Endometrial microvascular endothelial cells (primary cell): Measurements from ENCODE around the gene ASIC3. TPM values are rescaled to one million over a fixed set of nuclear protein-coding genes. Genes with fewer than 3 reads are reported as not detected.
"Not testable (repeated sequence)": the region's sequence is repeated elsewhere in the genome, so short reads cannot be mapped to it uniquely, and the experiment has no call there.

Experiments
- in situ Hi-C: cut with HindIII; loops from 2 replicates; pipeline ENCODE4 v1.10.0; 2017; ENCODE audit warnings: low sequenced_read_pairs, low pct_unique_long_range_greater_than_20kb; ENCODE audit errors: inconsistent ontology term
- total RNA-seq: library from RNA; depleted of rRNA; stranded (reverse); fragments of >200 nt; gene quantifications from one replicate; pipeline ENCODE4 v1.2.3, GENCODE V29; 2015; ENCODE audit errors: inconsistent ontology term

ASIC3 gene
- total RNA-seq, 1 donor from 2014 or later, result 0.56 TPM

DNA sequence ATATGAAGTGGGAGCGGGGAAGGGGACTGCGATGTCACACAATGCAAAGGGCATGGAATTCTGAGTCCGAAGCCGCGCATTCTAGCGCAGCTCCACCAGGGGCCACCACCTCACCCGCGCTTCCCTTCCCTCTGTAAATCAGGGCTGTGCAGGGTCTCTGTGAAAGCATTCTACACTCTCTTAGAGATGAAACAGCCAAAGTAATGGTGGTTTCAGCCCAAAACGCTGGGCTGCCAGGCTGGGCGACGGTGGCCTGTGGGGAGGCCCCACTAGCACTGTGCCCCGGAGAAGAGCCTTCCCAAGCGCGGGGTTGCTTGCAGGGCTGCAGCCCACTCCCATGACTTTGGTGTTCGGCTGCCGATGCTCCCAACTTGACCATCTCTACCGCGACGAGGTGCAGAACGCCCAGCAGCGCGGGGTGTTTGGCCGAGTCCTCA is 35.4 kb upstream of the ASIC3 start:
- in situ Hi-C loops, result no loop called here

DNA sequence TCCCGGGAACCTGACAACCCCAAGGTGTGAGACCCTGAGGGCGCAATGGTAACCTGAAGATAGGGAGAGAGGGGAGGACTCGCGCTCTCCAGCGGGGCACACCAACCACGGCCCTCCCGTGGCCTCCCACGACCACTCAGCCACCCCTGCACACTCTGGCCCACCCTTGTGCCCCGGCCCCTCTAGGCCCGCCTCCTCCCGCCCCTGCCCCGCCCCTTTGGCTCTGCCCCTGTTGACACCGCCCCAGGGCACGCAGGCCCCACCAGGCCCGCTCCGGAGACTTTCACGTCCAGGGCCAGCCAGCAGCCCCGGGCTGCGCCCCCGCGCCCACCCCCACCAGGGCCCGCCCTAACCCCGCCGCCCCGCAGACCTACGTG is 35.0 kb upstream of the ASIC3 start:
- in situ Hi-C loops, result no loop called here

DNA sequence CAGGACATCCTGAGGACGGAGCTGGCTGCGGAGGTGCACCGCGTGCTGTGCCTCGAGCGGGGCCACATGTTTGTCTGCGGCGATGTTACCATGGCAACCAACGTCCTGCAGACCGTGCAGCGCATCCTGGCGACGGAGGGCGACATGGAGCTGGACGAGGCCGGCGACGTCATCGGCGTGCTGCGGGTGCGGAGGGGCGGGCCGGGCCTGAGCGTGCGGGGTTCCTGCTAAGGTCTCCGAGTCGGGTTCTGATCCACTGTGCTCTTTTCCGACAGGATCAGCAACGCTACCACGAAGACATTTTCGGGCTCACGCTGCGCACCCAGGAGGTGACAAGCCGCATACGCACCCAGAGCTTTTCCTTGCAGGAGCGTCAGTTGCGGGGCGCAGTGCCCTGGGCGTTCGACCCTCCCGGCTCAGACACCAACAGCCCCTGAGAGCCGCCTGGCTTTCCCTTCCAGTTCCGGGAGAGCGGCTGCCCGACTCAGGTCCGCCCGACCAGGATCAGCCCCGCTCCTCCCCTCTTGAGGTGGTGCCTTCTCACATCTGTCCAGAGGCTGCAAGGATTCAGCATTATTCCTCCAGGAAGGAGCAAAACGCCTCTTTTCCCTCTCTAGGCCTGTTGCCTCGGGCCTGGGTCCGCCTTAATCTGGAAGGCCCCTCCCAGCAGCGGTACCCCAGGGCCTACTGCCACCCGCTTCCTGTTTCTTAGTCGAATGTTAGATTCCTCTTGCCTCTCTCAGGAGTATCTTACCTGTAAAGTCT is 34.4 kb upstream of the ASIC3 start:
- in situ Hi-C loops, result no loop called here

DNA sequence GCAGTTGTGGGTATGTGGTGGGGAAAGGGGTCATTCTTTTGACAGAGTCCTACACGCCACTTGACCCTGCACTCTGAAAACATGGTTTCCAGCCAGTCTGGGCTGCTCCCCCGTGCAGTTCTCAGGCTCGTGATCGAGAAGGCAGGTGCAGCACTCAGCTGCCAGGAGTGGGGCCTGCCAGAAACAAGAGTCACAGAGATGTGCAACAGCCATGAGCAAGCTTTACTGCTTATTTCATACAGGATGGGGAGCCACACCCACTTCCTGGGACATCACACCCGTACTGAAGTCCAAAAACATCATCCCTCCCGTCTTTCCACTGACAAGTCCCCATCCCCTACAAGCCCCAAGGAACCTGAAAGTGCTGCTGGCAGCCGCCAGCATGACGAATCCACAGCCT is 33.4 kb upstream of the ASIC3 start:
- in situ Hi-C loops, result no loop called here

DNA sequence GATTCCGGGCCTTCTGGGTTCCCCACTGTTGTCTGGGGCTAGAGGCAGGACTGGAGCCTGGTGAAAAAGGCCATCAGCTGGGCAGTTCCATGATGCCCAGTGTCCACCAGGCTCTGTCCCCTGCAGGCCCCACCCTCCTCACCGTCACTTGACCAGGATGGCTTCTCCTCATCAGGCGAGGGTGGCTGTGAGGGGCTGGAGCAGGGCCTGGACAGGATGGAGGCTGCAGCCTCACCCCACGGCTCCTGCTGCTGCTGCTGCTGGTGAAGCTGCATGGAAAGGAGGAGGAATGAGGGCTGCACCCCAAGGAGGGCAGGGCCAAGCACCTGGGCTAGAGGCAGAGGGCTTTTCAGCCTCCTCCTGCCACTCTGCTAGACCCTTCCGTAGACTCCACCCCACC is 32.4 kb upstream of the ASIC3 start:
- in situ Hi-C loops, result no loop called here

DNA sequence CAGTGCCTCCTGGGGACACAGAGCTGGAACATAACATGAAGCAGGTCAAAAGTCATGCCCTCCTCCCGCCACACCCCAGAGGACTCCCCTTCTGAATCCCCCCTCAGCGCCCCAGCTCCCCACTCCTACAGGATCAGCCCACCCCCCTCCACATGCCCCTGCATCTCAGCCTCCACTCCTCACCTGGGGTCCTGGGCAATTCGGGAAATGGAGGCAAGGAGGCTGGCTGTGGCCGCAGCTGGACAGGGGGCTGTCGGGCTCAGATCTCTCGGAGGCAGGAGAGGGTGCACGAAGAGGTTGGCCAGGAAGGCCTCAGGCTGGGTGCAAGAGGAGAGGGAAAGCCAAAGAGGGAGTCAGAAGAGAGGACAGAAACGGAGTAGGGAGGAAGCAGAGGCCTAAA is 31.8 kb upstream of the ASIC3 start:
- in situ Hi-C loops, result no loop called here

DNA sequence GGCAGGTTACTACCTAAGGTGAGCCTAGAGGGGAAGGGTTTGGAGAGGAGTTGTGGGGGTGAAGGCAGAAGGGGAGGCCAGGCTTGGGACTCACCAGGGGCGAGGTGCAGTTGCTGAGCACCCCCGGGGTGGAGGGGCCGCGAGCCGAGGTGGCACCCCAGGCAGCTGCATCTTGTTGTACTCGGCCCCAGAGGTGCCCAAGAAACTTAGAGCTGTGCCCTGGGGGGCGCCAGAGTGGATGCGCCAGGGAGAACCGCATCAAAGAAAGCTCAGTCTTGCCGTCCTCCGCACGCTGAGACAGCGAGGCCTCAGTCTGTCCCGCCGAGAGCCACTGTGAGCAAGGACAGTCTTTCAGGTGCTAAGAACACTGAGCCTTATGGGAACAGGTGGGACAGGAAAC is 31.4 kb upstream of the ASIC3 start:
- in situ Hi-C loops, result no loop called here

DNA sequence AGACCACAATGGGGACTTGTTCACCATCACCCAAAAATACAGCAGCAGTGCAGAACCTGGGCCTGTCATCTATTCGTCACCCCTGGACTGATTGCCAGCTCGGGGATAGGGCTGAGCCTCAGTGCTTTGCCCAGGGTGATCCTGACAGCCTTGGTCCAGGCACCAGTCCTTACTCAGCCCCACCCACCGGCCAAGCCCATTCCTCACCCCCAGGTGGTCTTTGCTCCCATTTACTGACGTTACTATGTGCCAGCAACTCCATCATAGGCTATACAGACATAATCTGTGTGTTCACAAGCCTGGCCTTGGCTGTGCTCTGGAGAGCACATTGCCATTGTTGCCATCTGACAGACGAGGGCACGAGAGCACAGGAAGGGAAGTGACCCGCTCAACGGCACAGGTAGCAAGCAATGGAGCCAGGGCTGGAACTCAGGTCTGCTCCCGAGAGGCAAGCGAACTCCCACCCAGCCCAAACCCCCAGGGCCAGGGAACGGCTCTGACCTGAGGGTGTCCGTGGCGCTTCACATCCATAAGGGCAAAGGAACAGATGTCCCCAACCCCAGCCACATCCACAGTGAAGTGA is 30.9 kb upstream of the ASIC3 start:
- in situ Hi-C loops, result no loop called here

DNA sequence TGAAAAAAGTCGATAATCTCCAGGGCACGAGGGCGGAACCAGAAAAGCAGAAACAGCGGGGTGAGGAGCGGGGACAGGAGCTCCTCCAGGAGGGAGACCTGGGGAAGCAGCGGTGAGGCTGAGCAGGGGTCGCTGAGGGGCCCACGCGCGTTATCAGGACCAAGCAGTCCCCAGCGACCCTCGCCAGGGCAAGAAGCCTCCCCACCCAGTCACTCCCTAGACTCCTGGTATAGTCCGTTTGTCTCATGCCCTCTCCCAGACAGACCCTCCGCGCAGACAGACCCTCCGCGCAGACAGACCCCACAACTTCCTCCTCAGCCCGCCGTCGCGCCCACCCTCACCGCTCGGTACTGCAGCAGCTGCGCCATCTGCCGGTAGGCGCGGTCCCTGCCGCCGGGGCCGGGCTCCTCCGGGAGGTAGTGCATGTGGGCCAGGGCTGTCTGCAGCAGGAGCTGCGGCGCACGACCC is 30.3 kb upstream of the ASIC3 start:
- in situ Hi-C loops, result no loop called here

DNA sequence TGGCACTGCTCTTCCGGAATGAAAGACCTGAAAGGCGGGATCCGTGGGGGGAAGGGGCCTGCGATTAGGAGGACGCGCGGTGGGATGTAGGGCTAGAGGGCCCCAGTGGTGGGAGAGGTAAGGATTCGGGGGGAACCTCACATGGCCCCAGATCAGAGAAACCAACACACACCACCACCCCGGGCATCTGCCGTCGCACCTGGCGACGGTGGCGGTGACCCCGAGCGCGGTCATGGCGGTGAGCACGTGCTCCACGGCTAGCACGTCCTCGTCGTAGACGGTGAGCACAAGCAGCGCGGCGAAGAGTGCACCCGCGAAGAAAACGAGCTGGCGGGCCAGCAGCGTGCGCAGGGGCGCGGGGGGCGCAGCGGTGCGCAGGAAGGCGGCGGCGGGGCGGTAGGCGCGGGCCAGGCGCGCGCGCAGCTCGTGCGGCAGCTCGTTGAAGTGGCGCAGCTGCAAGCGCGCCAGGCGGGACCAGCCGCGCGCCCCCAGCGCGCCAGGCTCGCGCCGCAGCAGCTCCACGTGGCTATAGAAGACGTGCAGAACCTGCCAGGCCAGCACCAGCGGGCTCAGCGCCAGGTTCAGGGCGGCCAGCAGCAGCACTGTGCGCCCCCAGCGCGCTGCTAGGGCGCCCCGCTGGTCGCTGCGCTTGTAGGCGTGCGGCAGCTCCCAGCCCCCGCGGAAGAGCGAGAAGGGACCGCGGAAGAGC is 29.8 kb upstream of the ASIC3 start:
- in situ Hi-C loops, result no loop called here

DNA sequence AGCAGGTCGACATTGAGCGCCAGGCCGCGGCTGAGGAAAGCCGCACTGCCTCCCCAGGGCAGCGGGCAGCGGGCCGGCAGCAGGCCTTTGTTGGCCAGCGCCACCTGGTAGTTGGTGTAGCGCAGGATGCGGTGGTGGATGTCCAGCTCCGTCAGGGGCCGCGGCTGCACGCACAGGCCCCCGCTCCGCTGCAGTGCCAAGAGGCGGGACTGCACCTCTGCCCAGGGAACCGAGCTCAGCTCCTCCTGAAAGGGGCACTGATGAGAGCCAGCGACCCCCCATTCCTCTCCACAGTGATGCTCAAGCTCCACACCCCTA is 29.2 kb upstream of the ASIC3 start:
- in situ Hi-C loops, result no loop called here

DNA sequence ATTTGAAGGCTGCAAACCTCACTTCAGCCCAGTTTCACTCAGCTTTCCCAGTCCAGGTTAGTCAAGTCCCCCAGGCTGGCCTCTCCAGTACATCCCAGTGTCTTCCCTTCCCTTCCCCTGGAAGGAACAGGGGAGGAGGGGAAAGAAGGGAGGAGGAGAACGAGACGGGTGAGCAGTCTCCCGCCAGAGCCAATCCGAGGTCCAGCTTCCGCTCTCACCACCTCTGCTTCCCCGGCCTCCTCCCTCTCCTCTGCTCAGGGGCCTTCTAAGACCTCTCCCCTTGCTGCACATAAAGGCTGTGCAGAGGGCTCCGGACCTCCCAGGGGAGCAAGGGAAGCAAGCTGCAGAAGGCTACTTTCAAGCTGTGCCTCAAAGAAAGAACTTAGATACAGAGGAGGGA is 28.1 kb upstream of the ASIC3 start:
- in situ Hi-C loops, result no loop called here

DNA sequence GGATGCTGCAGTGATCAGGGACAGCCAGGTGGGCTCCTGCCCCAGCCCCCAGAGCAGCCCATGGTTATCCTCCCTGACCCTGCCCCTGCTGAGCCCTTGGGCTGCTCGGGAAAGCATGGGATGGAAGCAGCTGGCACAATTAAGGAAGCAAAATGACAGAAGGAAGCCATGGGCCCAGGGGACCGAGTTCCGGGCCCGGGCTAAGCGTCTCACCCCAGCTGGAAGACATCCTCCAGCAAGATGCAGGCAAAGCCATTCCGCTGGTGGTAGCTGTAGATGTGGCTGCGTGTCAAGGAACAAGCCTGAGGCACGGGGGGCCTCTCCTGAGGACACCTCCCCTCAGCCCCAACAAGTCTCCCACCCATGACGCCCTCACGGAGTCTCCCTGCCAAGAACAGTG is 25.1 kb upstream of the ASIC3 start:
- in situ Hi-C loops, result no loop called here

DNA sequence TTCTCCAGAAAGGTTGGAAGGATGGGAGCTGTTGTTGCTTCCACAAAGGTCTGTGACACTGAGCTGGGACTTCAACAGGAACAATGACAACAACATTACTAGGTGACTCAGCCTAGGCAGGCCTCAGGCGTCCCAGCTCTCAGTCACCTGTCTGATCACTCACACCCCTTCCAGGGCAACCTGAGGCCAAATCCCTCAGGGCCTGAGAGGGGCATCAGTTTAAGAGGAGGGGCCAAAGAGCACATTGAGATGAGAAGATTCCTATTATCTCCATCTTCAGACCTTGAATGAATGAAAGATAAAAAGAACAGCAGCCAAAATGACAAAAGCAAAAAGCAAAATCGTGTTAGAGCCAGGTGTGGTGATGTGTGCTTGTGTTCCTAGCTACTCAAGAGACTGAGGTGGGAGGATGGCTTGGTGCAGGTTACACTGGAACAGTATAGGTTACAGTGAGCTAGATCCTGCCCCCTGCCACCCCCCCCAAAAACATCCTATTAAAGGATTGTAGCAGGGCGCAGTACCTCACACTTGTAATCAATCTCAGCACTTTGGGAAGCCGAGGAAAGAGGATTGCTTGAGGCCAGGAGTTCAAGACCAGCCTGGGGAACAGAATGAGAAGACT is 23.8 kb upstream of the ASIC3 start, which contains the start of gene ATG9B:
Gene ATG9B (minus strand): TSS at position 60 of the 622 bp plus-strand sequence. CDS start 71 bp downstream, outside the sequence.
- in situ Hi-C loops, result no loop called here

DNA sequence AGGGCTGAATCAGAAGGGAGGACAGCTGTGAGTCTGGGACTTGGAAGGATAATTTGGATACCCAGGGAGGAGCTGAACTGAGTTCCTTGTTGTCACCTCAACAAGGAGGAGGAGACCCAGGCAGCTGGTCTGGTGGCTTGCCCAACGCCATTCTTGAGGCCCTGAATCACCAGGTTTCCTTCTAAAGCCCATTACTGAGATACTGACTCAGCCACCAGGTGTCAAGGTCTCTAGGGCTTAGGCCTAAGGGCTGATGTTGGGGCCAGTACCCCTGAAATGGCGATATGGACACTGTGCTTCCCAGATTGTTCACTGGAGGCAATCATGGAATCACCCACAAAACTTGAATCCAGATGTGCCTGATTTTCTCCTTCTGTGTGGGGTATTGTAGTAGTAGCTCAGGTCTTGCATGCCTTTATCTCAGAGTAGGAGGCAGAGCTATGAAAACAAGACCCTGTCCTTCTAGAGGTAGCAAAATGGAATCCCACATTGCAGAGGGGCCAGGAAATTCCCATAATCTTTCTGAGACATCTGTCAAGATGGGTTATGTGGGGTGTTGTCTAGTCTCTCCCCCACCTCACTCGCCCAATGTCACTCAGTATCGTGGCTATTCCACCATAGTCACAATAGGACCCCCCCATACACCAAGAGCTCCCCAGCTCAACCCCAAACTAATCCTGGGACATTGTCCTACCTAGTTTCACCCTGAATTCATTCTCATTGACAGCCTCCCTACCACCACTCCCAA is 22.2 kb upstream of the ASIC3 start:
- in situ Hi-C loops, result no loop called here

DNA sequence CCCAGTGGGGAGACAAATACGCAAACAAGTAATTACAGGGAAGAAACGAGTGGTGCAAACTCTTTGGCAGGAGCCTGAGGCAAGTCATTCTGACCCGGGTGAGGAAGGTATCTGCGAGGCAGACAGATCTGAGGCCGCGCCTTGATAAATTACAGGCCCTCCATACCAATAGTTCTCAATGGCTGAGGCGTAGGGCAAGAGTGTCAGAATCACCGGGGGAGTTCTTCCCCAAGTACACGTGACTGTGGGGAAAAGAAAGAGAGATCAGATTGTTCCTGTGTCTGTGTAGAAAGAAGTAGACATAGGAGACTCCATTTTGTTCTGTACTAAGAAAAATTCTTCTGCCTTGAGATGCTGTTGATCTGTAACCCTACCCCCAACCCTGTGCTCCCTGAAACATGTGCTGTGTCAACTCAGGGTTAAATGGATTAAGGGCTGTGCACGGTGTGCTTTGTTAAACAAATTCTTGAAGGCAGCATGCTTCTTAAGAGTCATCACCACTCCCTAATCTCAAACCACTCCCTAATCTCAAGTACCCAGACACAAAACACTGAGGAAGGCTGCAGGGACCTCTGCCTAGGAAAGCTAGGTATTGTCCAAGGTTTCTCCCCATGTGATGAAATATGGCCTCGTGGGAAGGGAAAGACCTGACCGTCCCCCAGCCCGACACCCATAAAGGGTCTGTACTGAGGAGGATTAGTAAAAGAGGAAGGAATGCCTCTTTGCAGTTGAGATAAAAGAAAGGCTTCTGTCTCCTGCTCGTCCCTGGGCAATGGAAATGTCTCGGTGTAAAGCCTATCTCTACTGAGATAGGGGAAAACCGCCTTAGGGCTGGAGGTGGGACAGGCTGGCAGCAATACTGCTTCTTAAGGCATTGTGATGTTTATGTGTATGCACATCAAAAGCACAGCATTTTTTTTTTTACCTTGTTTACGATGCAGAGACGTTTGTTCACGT is 21.3 kb upstream of the ASIC3 start:
- in situ Hi-C loops, result not testable (repeated sequence)

DNA sequence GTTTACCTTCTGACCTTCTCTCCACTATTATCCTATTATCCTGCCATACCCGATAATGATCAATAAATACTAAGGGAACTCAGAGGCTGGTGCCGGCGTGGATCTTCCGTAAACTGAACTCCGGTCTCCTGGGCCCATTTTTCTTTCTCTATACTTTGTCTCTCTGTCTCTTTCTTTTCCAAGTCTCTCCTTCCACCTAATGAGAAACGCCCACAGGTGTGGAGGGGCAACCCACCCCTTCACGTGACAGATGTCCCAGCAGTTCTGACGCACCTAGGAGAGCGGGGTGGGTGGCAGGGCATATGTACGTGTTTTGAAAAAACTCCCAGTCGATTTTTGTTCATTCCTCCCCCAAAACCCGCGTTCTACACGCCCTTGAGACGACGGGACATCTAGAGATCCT is 20.6 kb upstream of the ASIC3 start:
- in situ Hi-C loops, result not testable (repeated sequence)
